AG09319 (cell line): ENCODE measurements around the gene ELMO1.

ENCODE experiments used
- DNase-seq: peaks from one replicate; pipeline ENCODE4 v3.0.0-alpha.2; 2010; ENCODE audit warnings: low read depth; ENCODE audit errors: extremely low read depth
- TF ChIP-seq, protein P1 (sequence below): IDR thresholded peaks from 2 replicates; pipeline ENCODE4 v1.5.1; 2011; ENCODE audit warnings: low read depth, mild to moderate bottlenecking, inconsistent platforms, low read length, moderate library complexity

ELMO1 gene

DNA sequence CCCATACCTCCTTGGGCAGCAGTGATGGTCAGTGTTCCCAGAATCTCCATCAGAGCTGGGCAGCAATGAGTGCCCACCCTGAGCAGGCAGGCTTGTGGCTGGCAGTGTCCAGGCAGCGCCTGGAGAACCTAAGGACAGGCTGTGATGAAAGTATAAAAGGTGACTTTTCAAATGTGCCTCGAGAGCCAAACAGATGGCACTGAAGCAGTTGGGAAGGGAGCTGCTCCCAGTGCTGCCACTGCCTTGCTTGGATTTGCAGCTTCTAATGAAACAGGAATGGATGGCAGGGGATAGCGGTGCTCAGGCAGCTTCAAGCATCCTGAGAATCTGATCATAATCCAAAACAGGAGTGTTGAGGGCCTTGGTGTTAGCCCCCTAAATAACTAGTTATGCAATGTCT, 544.6 kb downstream of the ELMO1 start:
- TF ChIP-seq, protein P1, sequence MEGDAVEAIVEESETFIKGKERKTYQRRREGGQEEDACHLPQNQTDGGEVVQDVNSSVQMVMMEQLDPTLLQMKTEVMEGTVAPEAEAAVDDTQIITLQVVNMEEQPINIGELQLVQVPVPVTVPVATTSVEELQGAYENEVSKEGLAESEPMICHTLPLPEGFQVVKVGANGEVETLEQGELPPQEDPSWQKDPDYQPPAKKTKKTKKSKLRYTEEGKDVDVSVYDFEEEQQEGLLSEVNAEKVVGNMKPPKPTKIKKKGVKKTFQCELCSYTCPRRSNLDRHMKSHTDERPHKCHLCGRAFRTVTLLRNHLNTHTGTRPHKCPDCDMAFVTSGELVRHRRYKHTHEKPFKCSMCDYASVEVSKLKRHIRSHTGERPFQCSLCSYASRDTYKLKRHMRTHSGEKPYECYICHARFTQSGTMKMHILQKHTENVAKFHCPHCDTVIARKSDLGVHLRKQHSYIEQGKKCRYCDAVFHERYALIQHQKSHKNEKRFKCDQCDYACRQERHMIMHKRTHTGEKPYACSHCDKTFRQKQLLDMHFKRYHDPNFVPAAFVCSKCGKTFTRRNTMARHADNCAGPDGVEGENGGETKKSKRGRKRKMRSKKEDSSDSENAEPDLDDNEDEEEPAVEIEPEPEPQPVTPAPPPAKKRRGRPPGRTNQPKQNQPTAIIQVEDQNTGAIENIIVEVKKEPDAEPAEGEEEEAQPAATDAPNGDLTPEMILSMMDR = no peak
- no peak for DNase-seq

DNA sequence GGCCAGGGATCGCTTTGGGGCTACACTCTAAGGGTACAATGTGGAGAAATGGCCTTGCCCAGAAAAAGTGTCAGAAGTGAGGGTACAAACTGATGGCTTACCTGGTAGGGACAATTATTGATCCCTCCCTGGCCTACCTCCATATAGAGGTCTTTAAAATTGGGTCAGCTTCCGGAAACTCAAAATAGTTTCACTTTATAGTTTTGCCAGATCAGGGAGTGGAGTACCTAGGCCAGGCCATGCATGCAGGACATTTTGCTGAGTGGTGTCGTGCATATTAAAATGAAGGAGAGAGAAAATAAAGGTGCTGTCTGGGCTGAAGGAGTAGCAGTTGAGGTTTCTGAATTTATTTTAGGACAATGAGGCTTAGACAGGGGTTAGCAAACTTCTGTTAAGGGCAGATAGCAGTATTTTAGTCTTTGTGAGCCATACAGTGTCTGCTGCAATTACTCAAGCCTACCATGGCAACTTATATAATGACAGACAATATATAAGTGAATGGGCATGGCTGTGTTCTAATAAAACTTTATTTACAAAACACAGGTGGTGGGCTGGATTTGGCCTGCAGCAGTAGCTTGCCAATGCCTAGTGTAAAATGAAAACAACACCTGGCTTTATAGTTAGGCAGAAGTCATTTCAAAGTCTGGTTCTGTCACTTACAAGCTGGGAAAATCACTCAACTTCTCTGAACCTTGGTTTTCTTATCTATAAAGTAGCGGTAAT, 547.5 kb downstream of the ELMO1 start:
- TF ChIP-seq, protein P1 = no peak

DNA sequence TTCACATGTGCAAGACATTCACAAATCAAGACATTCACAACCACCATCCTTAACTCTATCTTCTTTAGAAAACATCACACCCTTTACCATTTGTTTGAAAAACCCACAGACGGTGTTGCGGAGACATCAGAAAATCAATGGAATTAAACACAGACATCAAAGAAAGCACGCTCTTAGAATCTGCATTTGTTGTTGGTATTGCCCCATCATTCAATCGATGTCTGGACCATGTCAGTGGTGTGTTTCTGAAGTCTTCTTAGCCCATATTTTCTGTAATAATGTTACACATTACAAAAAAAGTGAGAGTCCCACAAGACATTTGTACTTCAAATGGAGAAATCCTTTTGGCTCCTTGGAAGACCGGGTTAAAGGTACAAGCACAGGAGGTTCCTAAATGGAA, 550.5 kb downstream of the ELMO1 start:
- TF ChIP-seq, protein P1 = no peak
- no peak for DNase-seq

More for the DNA sequence above, 547.5 kb downstream of the ELMO1 start:
- no peak for DNase-seq

DNA sequence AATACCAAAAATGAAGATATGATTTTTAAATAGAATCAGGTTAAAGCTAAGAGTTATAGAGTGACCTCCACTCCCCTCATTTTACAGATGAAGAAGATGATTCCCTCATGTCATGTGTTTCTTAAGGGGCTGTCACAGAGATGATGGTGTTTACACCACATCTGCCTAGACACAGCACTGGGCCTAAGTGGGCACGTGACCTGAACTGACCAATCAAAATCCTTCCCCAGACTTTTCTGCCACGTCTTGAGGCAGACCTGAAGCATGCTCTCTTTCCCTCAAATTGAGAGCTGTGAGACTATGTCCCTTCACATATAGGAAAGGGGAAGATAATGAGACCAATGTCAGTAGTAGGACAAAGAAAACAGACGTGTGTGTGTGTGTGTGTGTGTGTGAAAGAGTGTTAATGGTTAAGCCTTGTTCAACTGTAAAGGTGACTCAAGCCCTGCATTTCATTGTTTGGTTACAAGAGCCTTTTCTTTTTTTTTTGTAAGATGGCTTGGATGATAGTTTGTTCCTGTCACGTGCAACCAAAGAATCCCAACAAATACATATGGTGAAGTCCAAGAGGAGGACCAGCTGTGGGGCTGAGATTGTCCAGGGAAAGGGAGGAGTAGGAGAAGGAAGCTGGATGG, 551.6 kb downstream of the ELMO1 start:
- no peak for DNase-seq
- TF ChIP-seq, protein P1 = no peak

DNA sequence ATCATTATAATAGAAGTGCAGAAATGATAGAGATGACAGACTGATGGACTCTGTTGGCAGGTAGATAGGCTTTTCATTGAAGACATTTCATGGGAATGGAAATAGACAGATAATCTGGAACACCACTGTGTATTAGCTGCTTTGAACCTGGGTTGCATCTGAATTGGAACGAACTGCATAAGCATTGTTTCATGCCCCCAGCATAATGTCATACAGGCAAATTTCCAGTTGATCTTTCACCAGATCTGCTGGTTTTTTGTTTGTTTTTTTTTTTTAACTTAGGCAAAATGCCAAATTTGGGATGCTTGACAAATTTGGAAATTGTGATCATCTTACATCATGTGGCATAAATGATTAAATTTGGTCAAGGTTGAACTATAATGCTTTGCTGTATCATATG, 552.2 kb downstream of the ELMO1 start:
- no peak for DNase-seq
- TF ChIP-seq, protein P1 = no peak

DNA sequence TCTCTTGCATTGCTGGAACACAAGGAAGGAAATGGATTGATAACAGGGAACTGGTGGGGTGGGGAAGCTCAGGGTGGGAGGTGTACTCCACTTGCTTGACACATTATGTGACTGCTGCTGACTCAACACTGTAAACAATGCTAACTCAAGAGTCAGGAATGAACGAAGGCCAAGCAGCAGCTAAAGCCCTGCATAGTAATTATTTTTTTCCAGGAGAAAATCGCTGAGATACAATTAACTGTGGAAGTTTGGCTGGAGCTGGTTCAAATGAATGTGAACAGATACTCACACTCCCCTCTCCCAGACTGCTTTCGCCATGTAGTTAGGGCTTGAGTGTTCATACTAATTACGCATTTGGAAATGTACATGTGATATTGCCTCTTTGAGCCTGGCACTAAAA, 553.5 kb downstream of the ELMO1 start:
- DNase-seq = no peak
- TF ChIP-seq, protein P1 = no peak

DNA sequence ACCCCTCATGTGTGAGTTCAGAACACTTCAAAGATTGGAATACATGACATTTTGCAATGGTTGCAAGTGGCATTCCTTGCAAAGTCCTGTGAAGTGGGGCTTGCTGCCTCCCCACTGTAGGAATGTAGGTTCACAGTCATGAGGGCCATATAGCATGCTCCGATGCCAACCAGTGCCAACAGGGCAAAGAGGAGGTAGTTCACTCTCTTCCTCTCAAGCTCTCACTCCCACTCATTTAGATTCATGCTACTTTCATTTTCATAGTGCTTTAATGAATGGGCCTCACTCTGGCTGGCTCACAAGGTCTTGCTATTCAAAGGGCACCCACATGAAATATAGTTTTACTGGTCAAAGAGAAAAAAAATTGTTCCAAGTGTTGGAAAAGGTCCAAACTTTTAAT, 554.5 kb downstream of the ELMO1 start:
- TF ChIP-seq, protein P1 = no peak
- no peak for DNase-seq
